Occipital lobe (tissue), 2 donors: ENCODE results near the gene DET1. TPM values are rescaled to one million over a fixed set of nuclear protein-coding genes. Genes with fewer than 3 reads are reported as not detected.
"Not testable (repeated sequence)": the region's sequence is repeated elsewhere in the genome, so short reads cannot be mapped to it uniquely, and the experiment has no call there.

Experiments
- DNase-seq: peaks from one replicate; lab custom pipeline; 2025; lab: John Stamatoyannopoulos, UW
- total RNA-seq: library from RNA; depleted of rRNA; stranded (reverse); fragments of >200 nt; gene quantifications from one replicate; pipeline ENCODE4 v1.2.3, GENCODE V29; 2014

Gene DET1
- total RNA-seq, 1 donor from 2014 or later: 9.8 TPM

- DNase-seq: peak; percentile 45
Measured at GRCh38 chr15:88497109-88497765, 49.2 kb downstream of the DET1 start.

DNA sequence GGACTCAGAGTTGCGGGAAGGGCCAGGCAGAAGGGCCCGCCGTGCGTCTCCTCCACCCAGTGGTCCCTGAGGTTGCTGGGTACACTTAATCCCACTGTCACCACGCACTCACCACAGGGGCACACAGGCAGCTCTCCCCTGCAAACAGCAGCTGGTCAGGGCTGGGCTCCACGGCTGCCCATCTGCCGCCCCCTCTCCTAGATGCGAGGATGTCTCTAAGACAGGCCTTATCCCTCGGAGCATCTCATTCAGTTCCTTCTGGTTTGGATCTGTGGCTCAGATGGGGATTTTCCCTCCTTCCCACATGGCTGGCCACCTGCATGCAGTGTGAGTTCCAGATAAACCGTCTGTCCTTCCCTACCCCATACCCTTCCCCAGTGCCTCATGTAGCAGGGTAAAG is 52.6 kb downstream of the DET1 start:
- no peak for DNase-seq

GRCh38 chr15:88491158-88491557 is 55.3 kb downstream of the DET1 start:
- DNase-seq: no peak

- DNase-seq: no peak
Measured at GRCh38 chr15:88490036-88490435, 56.4 kb downstream of the DET1 start.

- no peak for DNase-seq
Measured at GRCh38 chr15:88489321-88489720, 57.2 kb downstream of the DET1 start.

GRCh38 chr15:88487796-88488523 is 58.5 kb downstream of the DET1 start:
- DNase-seq: no peak

DNA sequence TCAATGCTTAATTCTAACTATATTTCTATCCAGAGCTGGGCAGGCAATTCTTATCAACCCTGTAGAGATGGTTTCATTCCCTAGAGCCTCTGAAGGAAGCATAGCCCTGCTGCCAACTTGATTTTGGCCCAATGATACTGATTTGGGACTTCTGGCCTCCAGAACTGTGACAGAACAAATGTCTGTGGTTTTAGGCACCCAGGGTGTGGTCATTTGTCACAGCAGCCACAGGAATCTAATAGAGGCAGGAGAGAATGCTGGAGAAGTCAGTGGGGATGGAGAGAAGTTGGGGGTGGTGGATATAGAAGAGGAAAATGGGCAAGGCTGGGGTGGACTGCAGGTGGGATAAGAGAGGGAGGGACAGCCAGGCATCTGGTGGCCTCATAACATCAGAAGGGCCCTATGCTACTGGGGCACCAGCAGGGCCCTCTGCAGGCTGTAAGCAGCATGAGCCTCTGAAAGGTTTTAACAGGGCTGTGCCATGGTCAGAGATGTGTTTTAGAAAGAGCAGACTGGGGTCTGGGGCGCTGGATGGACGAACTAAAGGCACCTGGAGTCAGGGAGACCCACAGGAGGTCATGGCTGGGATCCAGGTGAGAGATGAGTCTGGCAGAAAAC is 59.2 kb downstream of the DET1 start:
- DNase-seq: no peak

GRCh38 chr15:88484682-88485331 is 61.7 kb downstream of the DET1 start:
- DNase-seq: no peak

- DNase-seq: no peak
Measured at GRCh38 chr15:88482263-88482662, 64.2 kb downstream of the DET1 start.

DNA sequence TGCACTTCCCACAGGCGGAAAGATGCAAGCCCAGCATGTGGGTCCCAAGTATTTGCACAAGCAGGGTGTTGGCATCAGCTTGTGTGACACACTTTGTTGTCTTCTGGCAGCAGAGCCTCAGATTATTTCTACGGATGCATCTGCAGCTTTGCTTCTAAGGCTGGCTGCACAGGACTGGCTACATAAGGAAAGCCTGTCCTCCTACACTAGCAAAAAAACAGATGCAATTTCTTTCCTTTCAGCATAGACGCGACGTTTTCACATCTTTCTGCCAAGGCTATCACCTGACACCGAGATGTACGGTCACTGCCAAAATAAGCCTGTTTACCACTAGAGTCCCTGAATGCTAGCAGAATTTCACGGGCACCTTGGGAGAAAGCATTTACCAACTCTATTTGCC is 65.5 kb downstream of the DET1 start:
- DNase-seq: peak; percentile 46

DNA sequence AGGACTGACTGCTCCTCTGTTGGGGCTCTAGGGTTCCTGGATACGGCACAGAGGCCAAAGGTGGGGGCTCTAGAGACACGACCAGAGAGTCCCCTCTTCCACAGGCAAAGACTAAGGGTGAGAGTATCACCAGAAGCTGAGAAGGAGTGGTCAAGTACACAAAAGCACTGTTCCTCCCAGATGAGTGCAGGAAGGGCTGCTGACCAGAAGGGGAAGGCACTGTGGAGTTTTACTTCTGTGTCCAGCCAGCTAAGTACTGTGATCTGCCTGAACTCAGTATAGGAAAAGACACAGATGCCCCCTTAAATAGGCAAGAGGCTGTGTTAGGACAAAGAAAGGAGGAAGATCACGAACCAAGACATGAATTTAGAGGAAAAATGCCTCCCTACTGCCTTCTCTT is 67.3 kb downstream of the DET1 start:
- DNase-seq: no peak

DNA sequence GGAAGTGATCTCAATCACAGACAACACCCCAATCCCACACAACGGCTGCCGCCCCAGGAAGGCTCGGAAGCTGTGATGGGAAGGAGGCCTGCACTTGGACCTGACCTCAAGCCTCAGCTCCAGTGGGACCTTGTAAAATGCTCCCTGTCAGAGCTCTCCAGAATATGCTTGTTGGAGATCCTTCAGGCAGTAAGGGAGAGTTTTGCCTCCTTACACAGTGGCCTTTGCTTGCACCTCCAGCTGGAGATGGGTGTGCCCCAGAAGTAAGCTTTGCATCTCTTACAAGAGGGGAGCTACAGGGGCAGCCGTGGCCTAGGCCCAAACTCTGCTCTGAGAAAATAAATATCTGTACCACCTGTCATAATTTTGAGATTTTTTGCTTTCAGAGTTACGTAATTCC is 68.6 kb downstream of the DET1 start:
- no peak for DNase-seq

GRCh38 chr15:88477126-88477525 is 69.4 kb downstream of the DET1 start:
- DNase-seq: no peak

GRCh38 chr15:88476635-88477060 is 69.8 kb downstream of the DET1 start:
- peak; percentile 20 for DNase-seq

- not testable (repeated sequence) for DNase-seq
Measured at GRCh38 chr15:88473661-88474293, 72.7 kb downstream of the DET1 start.

DNA sequence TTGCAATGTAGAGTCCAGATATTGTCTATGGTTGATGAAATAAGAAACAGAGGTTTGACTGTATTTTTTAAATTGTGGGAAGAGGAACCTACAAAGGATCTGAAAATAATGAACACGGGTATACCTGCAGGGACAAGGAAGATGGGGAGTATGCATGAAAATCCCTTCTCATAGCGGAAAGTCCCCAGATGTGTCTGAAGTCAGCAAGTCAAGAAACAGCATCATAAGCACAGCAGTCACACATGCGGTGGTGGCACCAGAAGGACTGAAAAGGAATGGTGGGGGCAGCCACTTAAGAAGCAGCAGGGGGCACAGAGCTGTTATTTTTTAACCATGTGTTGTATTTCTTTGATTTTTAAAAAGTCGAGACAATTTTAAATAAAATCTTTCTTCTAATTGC is 74.3 kb downstream of the DET1 start:
- no peak for DNase-seq

GRCh38 chr15:88470625-88471372 is 75.7 kb downstream of the DET1 start:
- no peak for DNase-seq

DNA sequence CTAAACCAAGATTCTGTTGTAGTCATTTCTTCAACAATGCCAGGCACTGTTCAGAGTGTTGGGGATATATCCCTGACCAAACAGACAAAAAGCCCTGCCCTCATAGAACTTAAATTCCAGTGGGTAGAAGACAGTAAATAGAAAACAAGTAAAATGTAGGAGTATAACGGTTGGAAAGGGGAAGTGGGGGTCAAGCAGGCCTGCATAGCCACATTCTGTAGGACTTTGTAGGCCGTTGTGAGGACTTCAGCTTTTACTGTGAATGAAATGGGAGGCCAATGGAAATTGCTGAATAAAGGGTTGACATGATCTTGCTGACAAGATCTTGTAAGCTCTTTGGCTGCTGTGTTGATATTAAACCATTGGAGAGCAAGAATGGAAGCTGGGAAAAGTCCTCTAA is 77.2 kb downstream of the DET1 start:
- no peak for DNase-seq

- not testable (repeated sequence) for DNase-seq
Measured at GRCh38 chr15:88468721-88469120, 77.8 kb downstream of the DET1 start.

GRCh38 chr15:88467935-88468528 is 78.4 kb downstream of the DET1 start:
- no peak for DNase-seq
